Neural progenitor cell (in vitro differentiated cells): ENCODE data around the gene SMAD4.

Experiments used
- CTCF ChIP-seq: fragments of 200-600 bp; sonication (generic); IDR thresholded peaks from 2 replicates; pipeline ENCODE4 v1.5.1; 2017; ENCODE audit warnings: antibody characterized with exemption, mild to moderate bottlenecking
- EZH2 ChIP-seq: fragments of 200-600 bp; sonication (generic); IDR thresholded peaks from 2 replicates; pipeline ENCODE4 v1.6.1; 2017; ENCODE audit warnings: antibody characterized with exemption, mild to moderate bottlenecking, moderate library complexity
- EZH2phosphoT487 ChIP-seq: fragments of 200-600 bp; sonication (generic); IDR thresholded peaks from 2 replicates; pipeline ENCODE4 v1.6.1; 2017; ENCODE audit warnings: antibody characterized with exemption

GRCh38 chr18:51053814-51054213 lies 23.8 kb downstream of the SMAD4 start:
- TF ChIP-seq CTCF (no peak), EZH2phosphoT487 (no peak), EZH2 (no peak)
